HG02588 (cell line): ENCODE data around the gene BEX3.
"Not testable (repeated sequence)": the region's sequence is repeated elsewhere in the genome, so short reads cannot be mapped to it uniquely, and the experiment has no call there.

ENCODE experiments used
- ATAC-seq: cut with Tn5 transposase; IDR thresholded peaks from one replicate; pipeline ENCODE4 v1.9.1; 2021; ENCODE audit warnings: mild to moderate bottlenecking, moderate library complexity; ENCODE audit not compliant: unreplicated experiment

The BEX3 gene

GRCh38 chrX:103378990-103379389, 2.7 kb downstream of the BEX3 start:
- ATAC-seq, result no peak

GRCh38 chrX:103382877-103383276, 6.5 kb downstream of the BEX3 start:
- no peak for ATAC-seq

- no peak for ATAC-seq
These were observed 8.3 kb downstream of the BEX3 start for GRCh38 chrX:103384672-103385071.

- not testable (repeated sequence) for ATAC-seq
These were observed 9.0 kb downstream of the BEX3 start for GRCh38 chrX:103385283-103385830.

- ATAC-seq, result no peak
These were observed 10.0 kb downstream of the BEX3 start for GRCh38 chrX:103386332-103386731.

- no peak for ATAC-seq
These were observed 17.1 kb downstream of the BEX3 start for GRCh38 chrX:103393487-103393886.

- ATAC-seq, result no peak
These were observed 19.8 kb downstream of the BEX3 start for GRCh38 chrX:103396186-103396585.

- no peak for ATAC-seq
These were observed 20.3 kb downstream of the BEX3 start for GRCh38 chrX:103396660-103397059.

GRCh38 chrX:103397707-103398106, 21.4 kb downstream of the BEX3 start:
- no peak for ATAC-seq

GRCh38 chrX:103398421-103398864, 22.1 kb downstream of the BEX3 start:
- no peak for ATAC-seq

GRCh38 chrX:103399744-103400143, 23.4 kb downstream of the BEX3 start:
- no peak for ATAC-seq

- no peak for ATAC-seq
These were observed 24.6 kb downstream of the BEX3 start for GRCh38 chrX:103400931-103401330.

- ATAC-seq, result peak; percentile 97
These were observed 28.1 kb downstream of the BEX3 start for GRCh38 chrX:103404231-103405008.

- ATAC-seq, result peak; percentile 31
These were observed 28.6 kb downstream of the BEX3 start for GRCh38 chrX:103405009-103405333.

- no peak for ATAC-seq
These were observed 29.9 kb downstream of the BEX3 start for GRCh38 chrX:103406256-103406655.

- ATAC-seq, result no peak
These were observed 31.4 kb downstream of the BEX3 start for GRCh38 chrX:103407776-103408175.

- not testable (repeated sequence) for ATAC-seq
These were observed 35.4 kb downstream of the BEX3 start for GRCh38 chrX:103411721-103412120.

- no peak for ATAC-seq
These were observed 37.5 kb downstream of the BEX3 start for GRCh38 chrX:103413705-103414387.

GRCh38 chrX:103414561-103414960, 38.2 kb downstream of the BEX3 start:
- ATAC-seq, result no peak

- no peak for ATAC-seq
These were observed 38.7 kb downstream of the BEX3 start for GRCh38 chrX:103415068-103415467.

- no peak for ATAC-seq
These were observed 39.2 kb downstream of the BEX3 start for GRCh38 chrX:103415528-103415927.

- no peak for ATAC-seq
These were observed 41.0 kb downstream of the BEX3 start for GRCh38 chrX:103417370-103417769.
